Measurements from ENCODE around the gene TEDC1.

DNA sequence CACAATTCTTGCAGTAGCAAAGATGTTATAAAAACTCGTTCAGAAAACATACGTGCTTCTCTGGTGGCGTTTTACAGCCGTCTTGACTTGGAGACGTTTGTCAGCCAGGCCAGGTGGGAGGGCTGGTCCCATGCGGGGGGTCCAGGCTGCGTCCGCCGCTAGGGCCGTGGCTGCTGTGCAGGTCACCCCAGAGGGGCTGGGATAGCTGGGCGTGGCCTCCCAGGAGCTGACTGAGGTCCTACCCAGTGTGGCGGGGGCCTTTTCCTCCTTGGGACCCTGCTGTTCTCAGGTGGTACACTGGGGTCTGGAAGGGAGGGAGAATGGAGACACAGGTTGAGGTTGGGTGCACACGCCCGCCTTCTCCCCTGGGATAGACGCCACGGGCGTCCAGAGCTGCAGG lies 46.2 kb upstream of the TEDC1 start:
- TF ChIP-seq, protein P1, sequence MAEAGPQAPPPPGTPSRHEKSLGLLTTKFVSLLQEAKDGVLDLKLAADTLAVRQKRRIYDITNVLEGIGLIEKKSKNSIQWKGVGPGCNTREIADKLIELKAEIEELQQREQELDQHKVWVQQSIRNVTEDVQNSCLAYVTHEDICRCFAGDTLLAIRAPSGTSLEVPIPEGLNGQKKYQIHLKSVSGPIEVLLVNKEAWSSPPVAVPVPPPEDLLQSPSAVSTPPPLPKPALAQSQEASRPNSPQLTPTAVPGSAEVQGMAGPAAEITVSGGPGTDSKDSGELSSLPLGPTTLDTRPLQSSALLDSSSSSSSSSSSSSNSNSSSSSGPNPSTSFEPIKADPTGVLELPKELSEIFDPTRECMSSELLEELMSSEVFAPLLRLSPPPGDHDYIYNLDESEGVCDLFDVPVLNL (CRISPR knock-in tag; IDR thresholded peaks at IDR 0.05; ENCODE audit: borderline replicate concordance, low read depth) = no peak
- TF ChIP-seq, protein P2, sequence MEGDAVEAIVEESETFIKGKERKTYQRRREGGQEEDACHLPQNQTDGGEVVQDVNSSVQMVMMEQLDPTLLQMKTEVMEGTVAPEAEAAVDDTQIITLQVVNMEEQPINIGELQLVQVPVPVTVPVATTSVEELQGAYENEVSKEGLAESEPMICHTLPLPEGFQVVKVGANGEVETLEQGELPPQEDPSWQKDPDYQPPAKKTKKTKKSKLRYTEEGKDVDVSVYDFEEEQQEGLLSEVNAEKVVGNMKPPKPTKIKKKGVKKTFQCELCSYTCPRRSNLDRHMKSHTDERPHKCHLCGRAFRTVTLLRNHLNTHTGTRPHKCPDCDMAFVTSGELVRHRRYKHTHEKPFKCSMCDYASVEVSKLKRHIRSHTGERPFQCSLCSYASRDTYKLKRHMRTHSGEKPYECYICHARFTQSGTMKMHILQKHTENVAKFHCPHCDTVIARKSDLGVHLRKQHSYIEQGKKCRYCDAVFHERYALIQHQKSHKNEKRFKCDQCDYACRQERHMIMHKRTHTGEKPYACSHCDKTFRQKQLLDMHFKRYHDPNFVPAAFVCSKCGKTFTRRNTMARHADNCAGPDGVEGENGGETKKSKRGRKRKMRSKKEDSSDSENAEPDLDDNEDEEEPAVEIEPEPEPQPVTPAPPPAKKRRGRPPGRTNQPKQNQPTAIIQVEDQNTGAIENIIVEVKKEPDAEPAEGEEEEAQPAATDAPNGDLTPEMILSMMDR (IDR thresholded peaks at IDR 0.05) = no peak
- TF ChIP-seq FOXK1 (CRISPR knock-in tag; IDR thresholded peaks at IDR 0.05) (no peak), GABPB1 (CRISPR knock-in tag; IDR thresholded peaks at IDR 0.05) (no peak)
